Ureter (tissue), 1 donor: ENCODE measurements around the gene NAA15. TPM values are rescaled to one million over a fixed set of nuclear protein-coding genes. Genes with fewer than 3 reads are reported as not detected.
"Not testable (repeated sequence)": the region's sequence is repeated elsewhere in the genome, so short reads cannot be mapped to it uniquely, and the experiment has no call there.

Source experiments
- DNase-seq: peaks from one replicate; pipeline ENCODE4 v3.0.0-alpha.2; 2020; ENCODE audit warnings: low spot score
- total RNA-seq: library from RNA; stranded (reverse); gene quantifications from one replicate; pipeline ENCODE4 v1.2.4, GENCODE V29; 2023
- donor health status: DM: yes; HTN: yes; CAD: no.

The NAA15 gene
- total RNA-seq, 1 donor from 2014 or later: 59.0 TPM

- no peak for DNase-seq
These were observed 149.3 kb downstream of the NAA15 start for GRCh38 chr4:139450586-139450985.

- no peak for DNase-seq
These were observed 150.7 kb downstream of the NAA15 start for GRCh38 chr4:139451997-139452396.

GRCh38 chr4:139453041-139453370 is 151.7 kb downstream of the NAA15 start:
- no peak for DNase-seq

GRCh38 chr4:139453371-139454110 is 152.2 kb downstream of the NAA15 start:
- peak; percentile 98 for DNase-seq

- no peak for DNase-seq
These were observed 153.1 kb downstream of the NAA15 start, which contains the start of gene RAB33B for GRCh38 chr4:139454111-139455045. Gene RAB33B, plus strand, starts transcription at chr4:139454121. Its CDS starts 75 bp downstream, at chr4:139454196.

GRCh38 chr4:139455126-139455538 is 153.8 kb downstream of the NAA15 start:
- DNase-seq: no peak

GRCh38 chr4:139457318-139457717 is 156.0 kb downstream of the NAA15 start:
- DNase-seq: no peak

GRCh38 chr4:139458543-139458942 is 157.2 kb downstream of the NAA15 start:
- no peak for DNase-seq

GRCh38 chr4:139458999-139459398 is 157.7 kb downstream of the NAA15 start:
- DNase-seq: no peak

- DNase-seq: no peak
These were observed 159.3 kb downstream of the NAA15 start for GRCh38 chr4:139460565-139460964.

GRCh38 chr4:139461022-139461628 is 159.8 kb downstream of the NAA15 start:
- DNase-seq: no peak

GRCh38 chr4:139464512-139464911 is 163.2 kb downstream of the NAA15 start:
- not testable (repeated sequence) for DNase-seq

GRCh38 chr4:139465922-139466321 is 164.6 kb downstream of the NAA15 start:
- DNase-seq: no peak

- DNase-seq: not testable (repeated sequence)
These were observed 167.5 kb downstream of the NAA15 start for GRCh38 chr4:139468756-139469155.

- no peak for DNase-seq
These were observed 167.9 kb downstream of the NAA15 start for GRCh38 chr4:139469216-139469615.

Other genes starting within 250 kb of the NAA15 start
- gene ELF2, start 124.3 kb upstream of the NAA15 start, total RNA-seq: 59.7 TPM
- gene MGARP, start 21.3 kb upstream of the NAA15 start, total RNA-seq: 0.75 TPM
- gene NDUFC1, start 972 bp downstream of the NAA15 start, total RNA-seq: 59.8 TPM
- gene RAB33B, start 152.6 kb downstream of the NAA15 start, total RNA-seq: 9.4 TPM